HG02759 (cell line): ENCODE data around the gene DPP6.

Experiments used
- ATAC-seq: cut with Tn5 transposase; IDR thresholded peaks from one replicate; pipeline ENCODE4 v1.9.1; 2021; ENCODE audit warnings: mild to moderate bottlenecking, moderate library complexity; ENCODE audit not compliant: unreplicated experiment

The DPP6 gene

GRCh38 chr7:154746571-154747360 is 694.6 kb downstream of the DPP6 start:
- ATAC-seq, result no peak

- no peak for ATAC-seq
These were observed 696.0 kb downstream of the DPP6 start for GRCh38 chr7:154748089-154748786.

- ATAC-seq, result no peak
These were observed 698.2 kb downstream of the DPP6 start for GRCh38 chr7:154750353-154750801.

- ATAC-seq, result no peak
These were observed 701.0 kb downstream of the DPP6 start for GRCh38 chr7:154753226-154753625.

- ATAC-seq, result no peak
These were observed 705.6 kb downstream of the DPP6 start for GRCh38 chr7:154757756-154758155.

GRCh38 chr7:154759989-154760388 is 707.8 kb downstream of the DPP6 start:
- ATAC-seq, result no peak

GRCh38 chr7:154765118-154765517 is 712.9 kb downstream of the DPP6 start:
- no peak for ATAC-seq

GRCh38 chr7:154767142-154767541 is 714.9 kb downstream of the DPP6 start:
- no peak for ATAC-seq

GRCh38 chr7:154767821-154768415 is 715.7 kb downstream of the DPP6 start:
- ATAC-seq, result no peak

GRCh38 chr7:154769001-154769400 is 716.8 kb downstream of the DPP6 start:
- ATAC-seq, result no peak

- no peak for ATAC-seq
These were observed 717.3 kb downstream of the DPP6 start for GRCh38 chr7:154769527-154769926.

GRCh38 chr7:154770361-154770760 is 718.2 kb downstream of the DPP6 start:
- no peak for ATAC-seq

- ATAC-seq, result no peak
These were observed 718.8 kb downstream of the DPP6 start for GRCh38 chr7:154770962-154771361.

- ATAC-seq, result no peak
These were observed 722.2 kb downstream of the DPP6 start for GRCh38 chr7:154774303-154774969.

GRCh38 chr7:154775681-154776080 is 723.5 kb downstream of the DPP6 start:
- no peak for ATAC-seq

- no peak for ATAC-seq
These were observed 724.2 kb downstream of the DPP6 start for GRCh38 chr7:154776350-154776749.

- ATAC-seq, result no peak
These were observed 724.8 kb downstream of the DPP6 start for GRCh38 chr7:154777023-154777422.

- no peak for ATAC-seq
These were observed 725.3 kb downstream of the DPP6 start for GRCh38 chr7:154777489-154777888.

- no peak for ATAC-seq
These were observed 725.7 kb downstream of the DPP6 start for GRCh38 chr7:154777908-154778307.

GRCh38 chr7:154781369-154782303 is 729.4 kb downstream of the DPP6 start:
- ATAC-seq, result no peak
